Measurements from ENCODE around the gene NMT1. TPM values are rescaled to one million over a fixed set of nuclear protein-coding genes. Genes with fewer than 3 reads are reported as not detected.

Gene NMT1
- total RNA-seq, 5 donors from 2014 or later (not counting 1 experiment from before 2014, with no cell fraction given) = 79.5 to 139 (median 125) TPM

GRCh38 chr17:45086865-45087503 lies 25.9 kb downstream of the NMT1 start:
- H3K4me1 ChIP-seq (ENCODE audit: control insufficient read depth in 1 of 2, extremely low read depth in 1 of 2, insufficient read depth in 2 of 2, low read length in 2 of 2) = no peaks in the 10 kb centered on the region
- H3K27me3 ChIP-seq (replicated peaks in 1 of 2; ENCODE audit: control insufficient read depth in 2 of 2, extremely low read depth in 1 of 2, insufficient read depth in 2 of 2, low read length in 1 of 2) = no peaks in the 10 kb centered on the region
- no peak overlapping the region for H3K4me3 Mint-ChIP-seq
- peaks cover 11 to 72% of the 10 kb centered on the region in 2 donors for H3K36me3 ChIP-seq (ENCODE audit: control insufficient read depth in 2 of 2, extremely low read depth in 1 of 2, insufficient read depth in 1 of 2, low read length in 1 of 2)
- H3K9me3 Mint-ChIP-seq = no peaks in the 10 kb centered on the region
- WGBS (ENCODE audit: insufficient coverage) = no CpG with 5 or more reads among the region's 6 CpGs
- no peak overlapping the region for H3K27ac ChIP-seq (ENCODE audit: low read length)
- ATAC-seq (replicated peaks in 1 of 4) (no peak), DNase-seq (no peak)
- ChIA-PET CTCF (interaction anchor here in 1 of 2 donors (0.6 kb wide), 1 partner anchor 245 kb away, joined by 4 read pairs; no protein-coding TSS in a partner anchor), POLR2A (no interaction called here)
- H3K27me3 Mint-ChIP-seq = no peaks in the 10 kb centered on the region
- no peaks in the 10 kb centered on the region for H3K4me1 Mint-ChIP-seq
- H3K9me3 ChIP-seq = no peaks in the 10 kb centered on the region
- H3K4me3 ChIP-seq (ENCODE audit: control insufficient read depth in 1 of 2, extremely low read depth in 1 of 2, low read length in 1 of 2) = no peak overlapping the region
- peaks cover 41% of the 10 kb centered on the region for H3K36me3 Mint-ChIP-seq
- H3K27ac Mint-ChIP-seq = no peak overlapping the region

- no peaks in the 10 kb centered on the region for H3K9me3 ChIP-seq
- Mint-ChIP-seq H3K27me3 (no peaks in the 10 kb centered on the region), H3K27ac (peak overlapping the region in 1 of 2 donors; percentile 23), H3K36me3 (peaks cover 44% of the 10 kb centered on the region), H3K4me3 (no peak overlapping the region), H3K4me1 (no peaks in the 10 kb centered on the region), H3K9me3 (no peaks in the 10 kb centered on the region)
- ATAC-seq (replicated peaks in 1 of 4) (no peak), DNase-seq (no peak)
- H3K4me3 ChIP-seq (ENCODE audit: control insufficient read depth in 1 of 2, extremely low read depth in 1 of 2, low read length in 1 of 2) = no peak overlapping the region
- H3K27me3 ChIP-seq (replicated peaks in 1 of 2; ENCODE audit: control insufficient read depth in 2 of 2, extremely low read depth in 1 of 2, insufficient read depth in 2 of 2, low read length in 1 of 2) = no peaks in the 10 kb centered on the region
- POLR2A ChIA-PET = no interaction called here
- H3K27ac ChIP-seq (ENCODE audit: low read length) = no peak overlapping the region
- CTCF ChIA-PET = interaction anchor here in 1 of 2 donors (0.6 kb wide), 1 partner anchor 244 kb away, joined by 4 read pairs; no protein-coding TSS in a partner anchor
- H3K36me3 ChIP-seq (ENCODE audit: control insufficient read depth in 2 of 2, extremely low read depth in 1 of 2, insufficient read depth in 1 of 2, low read length in 1 of 2) = peaks cover 15 to 72% of the 10 kb centered on the region in 2 donors
- 100% methylated on average over 2 of the region's 3 CpGs for WGBS (ENCODE audit: insufficient coverage)
- H3K4me1 ChIP-seq (ENCODE audit: control insufficient read depth in 1 of 2, extremely low read depth in 1 of 2, insufficient read depth in 2 of 2, low read length in 2 of 2) = no peaks in the 10 kb centered on the region
These were observed 26.4 kb downstream of the NMT1 start for GRCh38 chr17:45087504-45087975.

DNA sequence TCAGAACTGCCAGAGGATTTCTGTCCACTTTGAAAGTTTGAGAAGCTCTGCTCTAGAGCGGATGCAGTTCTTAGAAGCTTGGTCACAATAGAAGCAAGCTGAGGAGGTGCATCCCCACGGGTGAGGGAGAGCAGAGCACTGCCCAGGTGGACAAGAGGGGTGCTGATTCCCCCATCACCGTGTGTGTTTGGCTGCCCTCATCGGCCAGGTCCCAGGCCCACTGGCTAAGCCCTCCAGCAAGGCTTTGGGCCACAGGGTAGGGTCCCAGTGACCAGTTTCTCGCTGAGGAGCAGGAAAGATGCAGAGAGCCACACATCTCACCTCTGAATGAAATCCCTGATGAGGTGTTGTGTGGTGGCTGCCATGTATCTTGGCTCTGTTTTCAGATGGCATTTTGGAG lies 26.9 kb downstream of the NMT1 start:
- Histone ChIP-seq H3K4me3 (ENCODE audit: control insufficient read depth in 1 of 2, extremely low read depth in 1 of 2, low read length in 1 of 2) (no peak overlapping the region), H3K36me3 (ENCODE audit: control insufficient read depth in 2 of 2, extremely low read depth in 1 of 2, insufficient read depth in 1 of 2, low read length in 1 of 2) (peaks cover 16 to 74% of the 10 kb centered on the region in 2 donors), H3K4me1 (ENCODE audit: control insufficient read depth in 1 of 2, extremely low read depth in 1 of 2, insufficient read depth in 2 of 2, low read length in 2 of 2) (no peaks in the 10 kb centered on the region), H3K27me3 (replicated peaks in 1 of 2; ENCODE audit: control insufficient read depth in 2 of 2, extremely low read depth in 1 of 2, insufficient read depth in 2 of 2, low read length in 1 of 2) (no peaks in the 10 kb centered on the region), H3K9me3 (no peaks in the 10 kb centered on the region), H3K27ac (ENCODE audit: low read length) (no peak overlapping the region)
- ChIA-PET CTCF (no interaction called here), POLR2A (no interaction called here)
- peaks cover 47% of the 10 kb centered on the region for H3K36me3 Mint-ChIP-seq
- DNase-seq (no peak), ATAC-seq (replicated peaks in 1 of 4) (no peak)
- H3K4me1 Mint-ChIP-seq = no peaks in the 10 kb centered on the region
- no peak overlapping the region for H3K4me3 Mint-ChIP-seq
- H3K27ac Mint-ChIP-seq = no peak overlapping the region
- no peaks in the 10 kb centered on the region for H3K27me3 Mint-ChIP-seq
- H3K9me3 Mint-ChIP-seq = no peaks in the 10 kb centered on the region
- 100% methylated on average over 3 of the region's 5 CpGs for WGBS (ENCODE audit: insufficient coverage)

DNA sequence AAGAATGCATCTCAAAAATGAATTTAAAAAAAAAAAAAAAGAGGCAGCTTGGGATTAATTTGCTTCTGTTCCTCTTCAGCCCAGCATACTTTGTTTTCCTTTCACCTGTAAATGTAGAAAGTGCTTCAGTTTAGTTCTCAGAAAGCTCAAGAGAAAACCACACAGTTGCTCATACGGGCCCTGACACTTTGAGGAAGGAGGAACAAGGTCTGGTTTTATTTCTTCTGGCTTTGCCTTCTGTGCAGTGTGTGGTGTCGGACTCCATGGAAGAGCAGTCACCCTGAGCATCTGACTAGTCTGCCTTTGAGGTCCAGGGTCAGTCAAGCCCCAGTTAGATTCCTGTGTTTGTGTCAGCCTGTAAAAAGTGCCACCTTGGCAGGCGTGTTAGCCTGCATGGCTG lies 27.6 kb downstream of the NMT1 start:
- CTCF ChIA-PET = no interaction called here
- Mint-ChIP-seq H3K9me3 (no peaks in the 10 kb centered on the region), H3K27me3 (no peaks in the 10 kb centered on the region), H3K4me1 (no peaks in the 10 kb centered on the region), H3K36me3 (peaks cover 51% of the 10 kb centered on the region), H3K27ac (no peak overlapping the region), H3K4me3 (no peak overlapping the region)
- Histone ChIP-seq H3K27me3 (replicated peaks in 1 of 2; ENCODE audit: control insufficient read depth in 2 of 2, extremely low read depth in 1 of 2, insufficient read depth in 2 of 2, low read length in 1 of 2) (no peaks in the 10 kb centered on the region), H3K4me3 (ENCODE audit: control insufficient read depth in 1 of 2, extremely low read depth in 1 of 2, low read length in 1 of 2) (no peak overlapping the region), H3K9me3 (no peaks in the 10 kb centered on the region), H3K36me3 (ENCODE audit: control insufficient read depth in 2 of 2, extremely low read depth in 1 of 2, insufficient read depth in 1 of 2, low read length in 1 of 2) (peaks cover 24 to 77% of the 10 kb centered on the region in 2 donors), H3K27ac (ENCODE audit: low read length) (no peak overlapping the region), H3K4me1 (ENCODE audit: control insufficient read depth in 1 of 2, extremely low read depth in 1 of 2, insufficient read depth in 2 of 2, low read length in 2 of 2) (no peaks in the 10 kb centered on the region)
- WGBS (ENCODE audit: insufficient coverage) = 100% methylated on average over 1 of the region's 3 CpGs
- no peak for ATAC-seq (replicated peaks in 1 of 4)
- no peak for DNase-seq
- POLR2A ChIA-PET = no interaction called here

- Histone ChIP-seq H3K27me3 (replicated peaks in 1 of 2; ENCODE audit: control insufficient read depth in 2 of 2, extremely low read depth in 1 of 2, insufficient read depth in 2 of 2, low read length in 1 of 2) (no peaks in the 10 kb centered on the region), H3K9me3 (no peaks in the 10 kb centered on the region), H3K4me1 (ENCODE audit: control insufficient read depth in 1 of 2, extremely low read depth in 1 of 2, insufficient read depth in 2 of 2, low read length in 2 of 2) (no peaks in the 10 kb centered on the region), H3K27ac (ENCODE audit: low read length) (no peak overlapping the region), H3K36me3 (ENCODE audit: control insufficient read depth in 2 of 2, extremely low read depth in 1 of 2, insufficient read depth in 1 of 2, low read length in 1 of 2) (peaks cover 27 to 81% of the 10 kb centered on the region in 2 donors), H3K4me3 (ENCODE audit: control insufficient read depth in 1 of 2, extremely low read depth in 1 of 2, low read length in 1 of 2) (no peak overlapping the region)
- Mint-ChIP-seq H3K27ac (no peak overlapping the region), H3K27me3 (no peaks in the 10 kb centered on the region), H3K4me1 (no peaks in the 10 kb centered on the region), H3K9me3 (no peaks in the 10 kb centered on the region), H3K4me3 (no peak overlapping the region), H3K36me3 (peaks cover 55% of the 10 kb centered on the region)
- ATAC-seq (replicated peaks in 1 of 4) = no peak
- ChIA-PET POLR2A (interaction anchor here in 1 of 2 donors (0.5 kb wide), 1 partner anchor 15 kb away, joined by 3 read pairs; no protein-coding TSS in a partner anchor), CTCF (interaction anchor here in 1 of 2 donors (1.3 kb wide), 1 partner anchor 9 kb away, joined by 3 read pairs; no protein-coding TSS in a partner anchor)
- 95% methylated on average over 3 of the region's 3 CpGs for WGBS (ENCODE audit: insufficient coverage)
- no peak for DNase-seq
These were observed 29.6 kb downstream of the NMT1 start for GRCh38 chr17:45090711-45091110.

DNA sequence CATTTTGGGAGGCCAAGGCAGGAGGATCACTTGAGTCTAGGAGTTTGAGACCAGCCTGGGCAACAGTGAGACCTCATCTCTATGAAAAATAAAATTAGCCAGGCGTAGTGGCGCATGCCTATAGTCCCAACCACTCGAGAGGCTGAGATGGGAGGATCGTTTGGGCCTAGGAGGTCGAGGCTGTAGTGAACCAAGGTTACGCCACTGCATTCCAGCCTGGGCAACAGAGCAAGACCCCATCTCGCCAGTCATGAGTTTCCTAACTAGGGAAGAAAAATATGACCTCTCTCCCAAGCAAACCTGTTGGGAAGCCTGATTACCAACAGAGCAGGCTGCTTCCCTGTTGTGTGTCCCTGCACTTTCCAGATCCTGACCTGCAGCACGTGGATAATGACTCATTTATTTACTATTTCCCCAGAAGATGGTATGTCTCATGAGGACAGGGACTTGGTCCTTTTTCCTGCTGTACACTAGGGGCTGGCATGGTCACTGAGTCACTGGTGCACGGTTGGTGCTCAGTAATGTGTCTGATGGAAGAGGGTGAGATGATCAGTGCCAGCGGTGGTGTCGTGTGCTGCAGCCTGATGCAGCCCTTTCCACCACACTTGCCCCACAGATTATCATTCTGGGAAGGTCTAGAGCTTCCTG lies 30.8 kb downstream of the NMT1 start:
- H3K27ac Mint-ChIP-seq = no peak overlapping the region
- H3K27ac ChIP-seq (ENCODE audit: low read length) = no peak overlapping the region
- ATAC-seq (replicated peaks in 1 of 4) (no peak), DNase-seq (no peak)
- H3K36me3 Mint-ChIP-seq = peaks cover 55% of the 10 kb centered on the region
- no CpG with 5 or more reads among the region's 11 CpGs for WGBS (ENCODE audit: insufficient coverage)
- peaks cover 36 to 83% of the 10 kb centered on the region in 2 donors for H3K36me3 ChIP-seq (ENCODE audit: control insufficient read depth in 2 of 2, extremely low read depth in 1 of 2, insufficient read depth in 1 of 2, low read length in 1 of 2)
- H3K27me3 Mint-ChIP-seq = no peaks in the 10 kb centered on the region
- no peaks in the 10 kb centered on the region for H3K4me1 Mint-ChIP-seq
- no peak overlapping the region for H3K4me3 ChIP-seq (ENCODE audit: control insufficient read depth in 1 of 2, extremely low read depth in 1 of 2, low read length in 1 of 2)
- H3K4me1 ChIP-seq (ENCODE audit: control insufficient read depth in 1 of 2, extremely low read depth in 1 of 2, insufficient read depth in 2 of 2, low read length in 2 of 2) = no peaks in the 10 kb centered on the region
- ChIA-PET CTCF (interaction anchor here in 1 of 2 donors (1.3 kb wide), 1 partner anchor 8 kb away, joined by 3 read pairs; no protein-coding TSS in a partner anchor), POLR2A (no interaction called here)
- H3K9me3 ChIP-seq = no peaks in the 10 kb centered on the region
- H3K27me3 ChIP-seq (replicated peaks in 1 of 2; ENCODE audit: control insufficient read depth in 2 of 2, extremely low read depth in 1 of 2, insufficient read depth in 2 of 2, low read length in 1 of 2) = no peaks in the 10 kb centered on the region
- H3K9me3 Mint-ChIP-seq = no peaks in the 10 kb centered on the region
- no peak overlapping the region for H3K4me3 Mint-ChIP-seq
